Spleen (tissue), 7 donors: ENCODE results near the gene GGNBP2.

Experiments
- POLR2A ChIP-seq, 3 donors: fragments of 450-650 bp; IDR thresholded peaks; one replicate each; pipeline ENCODE4 v1.5.1; 2017; ENCODE audit warnings: antibody characterized with exemption in 3 of 3, mild to moderate bottlenecking in 1 of 3
- POLR2AphosphoS5 ChIP-seq, 3 donors: sonication (generic); formaldehyde crosslinking; IDR thresholded peaks; one replicate each; pipeline ENCODE4 v1.5.1; 2017; ENCODE audit warnings: antibody characterized with exemption in 3 of 3
- TF ChIP-seq, protein P1 (sequence below), 11 experiments: fragments of 200-600 bp in 7 of 11; fragments of 450-650 bp in 4 of 11; sonication (generic) in 4 of 11; IDR thresholded peaks in 8 of 11; conservative IDR thresholded peaks in 3 of 11; 1 replicate in 7 of 11; 2 replicates in 4 of 11; pipeline versions ENCODE4 v1.4.0 to v1.8.0; 2016 to 2021; ENCODE audit warnings: antibody characterized with exemption in 11 of 11, inconsistent platforms in 4 of 11, mild to moderate bottlenecking in 1 of 11
- donor health status: DM: no; HTN: no; CAD: no; lungs with moderate emphysema.
- donor health status: DM: no; HTN: no; CAD: no.
- donor health status: DM: no; HTN: no; CAD: no.

DNA sequence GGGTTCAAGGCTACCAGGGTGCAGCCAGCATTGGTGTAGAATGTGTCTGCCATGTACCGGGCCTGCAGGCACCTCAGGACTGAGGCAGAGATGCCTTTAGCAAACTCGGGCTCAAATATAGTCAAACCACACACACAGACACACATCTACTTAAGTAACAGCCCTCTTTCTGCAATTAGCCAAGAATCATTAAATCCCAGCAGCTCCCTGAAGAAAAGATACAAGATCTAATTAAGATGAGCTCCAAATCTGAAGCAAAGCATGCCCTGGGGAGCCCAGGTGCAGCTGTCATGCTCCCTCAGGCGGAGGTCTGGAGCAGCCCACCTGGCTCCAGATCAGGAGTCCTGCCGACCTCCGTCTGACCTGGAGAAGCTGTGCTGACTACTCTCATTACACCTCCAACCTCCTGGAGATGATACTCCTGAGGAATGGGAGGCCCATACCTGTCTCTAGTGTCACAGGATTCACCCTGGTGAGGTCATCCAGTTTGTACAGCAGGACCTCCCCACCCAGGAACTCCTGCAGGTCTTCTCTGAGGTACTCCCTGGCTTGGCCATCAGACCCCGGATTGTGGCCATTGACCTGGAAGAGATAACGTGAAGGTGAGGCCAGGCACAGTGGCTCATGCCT, 17.0 kb upstream of the GGNBP2 start:
- TF ChIP-seq, protein P1, sequence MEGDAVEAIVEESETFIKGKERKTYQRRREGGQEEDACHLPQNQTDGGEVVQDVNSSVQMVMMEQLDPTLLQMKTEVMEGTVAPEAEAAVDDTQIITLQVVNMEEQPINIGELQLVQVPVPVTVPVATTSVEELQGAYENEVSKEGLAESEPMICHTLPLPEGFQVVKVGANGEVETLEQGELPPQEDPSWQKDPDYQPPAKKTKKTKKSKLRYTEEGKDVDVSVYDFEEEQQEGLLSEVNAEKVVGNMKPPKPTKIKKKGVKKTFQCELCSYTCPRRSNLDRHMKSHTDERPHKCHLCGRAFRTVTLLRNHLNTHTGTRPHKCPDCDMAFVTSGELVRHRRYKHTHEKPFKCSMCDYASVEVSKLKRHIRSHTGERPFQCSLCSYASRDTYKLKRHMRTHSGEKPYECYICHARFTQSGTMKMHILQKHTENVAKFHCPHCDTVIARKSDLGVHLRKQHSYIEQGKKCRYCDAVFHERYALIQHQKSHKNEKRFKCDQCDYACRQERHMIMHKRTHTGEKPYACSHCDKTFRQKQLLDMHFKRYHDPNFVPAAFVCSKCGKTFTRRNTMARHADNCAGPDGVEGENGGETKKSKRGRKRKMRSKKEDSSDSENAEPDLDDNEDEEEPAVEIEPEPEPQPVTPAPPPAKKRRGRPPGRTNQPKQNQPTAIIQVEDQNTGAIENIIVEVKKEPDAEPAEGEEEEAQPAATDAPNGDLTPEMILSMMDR (IDR thresholded peaks at IDR 0.05 in 8 of 11, conservative IDR thresholded peaks at IDR 0.05 in 3 of 11) = no peak
- no peak for TF ChIP-seq POLR2A (IDR thresholded peaks at IDR 0.05)
- no peak for TF ChIP-seq POLR2AphosphoS5 (IDR thresholded peaks at IDR 0.05)
